ENCODE results near the gene MARCKSL1. TPM values are rescaled to one million over a fixed set of nuclear protein-coding genes. Genes with fewer than 3 reads are reported as not detected.

The MARCKSL1 gene
- total RNA-seq, 2 donors from 2014 or later = 34.5 to 53.9 TPM

DNA sequence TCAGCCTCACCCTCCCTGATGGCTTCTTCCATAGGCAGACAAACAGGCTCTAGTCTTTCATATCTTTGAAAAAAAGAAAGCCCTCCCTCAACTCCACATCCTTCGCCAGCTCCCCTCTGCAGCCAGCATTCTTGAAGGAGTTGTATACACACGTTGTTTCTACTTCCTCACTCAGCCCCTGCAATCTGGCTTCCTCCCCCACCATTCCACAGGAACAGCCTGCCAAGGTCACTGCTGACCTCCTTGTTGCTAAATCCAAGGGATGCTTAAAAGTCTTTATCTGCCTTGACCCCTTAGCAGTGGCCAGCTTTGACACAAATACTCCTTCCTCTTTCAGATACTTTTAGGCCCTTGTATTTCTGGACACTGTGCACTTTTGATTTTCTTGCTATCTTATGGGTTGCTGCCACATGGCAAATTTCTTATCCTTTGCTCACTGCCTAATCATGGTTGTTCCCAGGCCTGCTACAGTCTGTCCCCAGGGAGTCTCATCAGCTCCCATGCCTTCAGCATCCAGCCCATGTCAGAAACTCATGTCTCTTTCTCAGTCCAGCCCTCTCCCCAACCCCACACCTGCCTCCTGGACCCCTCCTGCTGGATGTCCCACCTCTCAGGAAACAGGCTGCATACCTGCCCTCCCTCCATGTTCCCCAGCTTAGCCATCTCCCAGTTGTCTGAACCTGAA, 18.0 kb upstream of the MARCKSL1 start:
- ATAC-seq (peak; percentile 10 to 14), DNase-seq (peak; percentile 80)
- intact Hi-C loops (cut with DNase I) = no loop called here

DNA sequence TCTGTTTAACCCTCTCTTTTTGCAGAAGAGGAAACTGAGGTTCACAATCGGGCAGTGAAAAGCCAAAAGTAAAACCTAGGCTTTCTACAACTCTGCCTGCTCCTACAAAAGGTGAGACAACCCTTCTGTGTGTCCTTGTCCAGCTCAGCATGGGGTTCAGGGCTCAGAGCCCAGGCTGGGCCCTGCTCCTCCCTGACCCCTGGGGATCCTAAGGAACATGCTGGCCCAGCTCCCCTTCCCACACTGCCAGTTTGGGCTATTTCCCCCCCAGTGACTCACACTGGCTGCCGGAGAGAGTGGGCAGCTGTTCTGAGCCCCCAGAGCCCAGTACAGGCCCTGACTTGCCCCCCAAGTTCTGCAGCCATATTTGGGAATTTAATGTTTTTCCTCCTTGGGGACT, 17.4 kb upstream of the MARCKSL1 start:
- ATAC-seq = peak in 1 of 2 donors; percentile 6
- intact Hi-C loops (cut with DNase I) = no loop called here
- DNase-seq = no peak

DNA sequence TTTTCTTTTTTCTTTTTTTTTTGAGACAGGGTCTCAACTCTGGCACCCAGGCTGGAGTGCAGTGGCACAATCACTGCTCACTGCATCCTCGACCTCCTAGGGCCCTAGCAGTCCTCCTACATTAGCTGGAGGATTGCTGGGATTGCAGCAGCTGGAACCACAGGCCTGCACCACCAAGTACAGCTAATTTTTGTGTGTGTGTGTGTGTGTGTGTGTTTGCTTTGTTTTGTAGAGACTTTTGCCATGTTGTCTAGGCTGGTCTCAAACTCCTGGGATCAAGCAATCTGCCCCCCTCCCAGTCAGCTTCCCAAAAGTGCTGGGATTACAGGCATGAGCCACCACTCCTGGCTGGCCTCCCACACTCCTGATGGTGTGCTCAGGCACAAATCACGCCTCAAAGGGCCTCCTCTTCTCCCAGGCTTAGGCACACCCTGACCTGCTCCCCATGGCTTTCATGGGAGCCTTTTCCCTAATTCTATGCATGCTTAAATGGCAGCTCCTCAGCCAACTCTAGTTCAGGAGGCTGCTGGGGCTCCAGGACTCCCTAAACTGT, 16.9 kb upstream of the MARCKSL1 start:
- peak; percentile 51 for DNase-seq

DNA sequence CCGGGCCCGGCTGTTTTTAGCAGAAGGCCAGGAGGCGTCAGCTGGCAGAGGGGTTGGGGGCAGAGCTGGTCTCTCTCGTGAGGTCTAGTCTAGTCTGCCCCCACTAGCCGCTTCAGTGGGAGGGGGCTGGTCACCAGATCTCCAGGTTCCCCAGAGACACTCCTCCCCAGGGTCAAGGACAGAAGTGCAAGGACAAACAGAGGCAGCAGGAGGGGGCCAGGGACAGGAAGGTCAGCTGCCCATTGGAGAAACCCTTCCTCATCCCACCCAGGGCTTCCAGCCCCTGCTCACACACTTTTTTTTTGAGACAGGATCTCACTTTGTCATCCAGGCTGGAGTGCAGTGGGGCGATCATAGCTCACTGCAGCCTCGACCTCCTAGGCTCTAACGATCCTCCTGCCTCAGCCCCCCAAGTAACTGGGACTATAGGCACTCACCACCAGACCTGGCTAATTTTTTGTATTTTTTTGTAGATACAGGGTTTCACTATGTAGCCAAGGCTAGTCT, 16.3 kb upstream of the MARCKSL1 start:
- ATAC-seq (no peak), DNase-seq (no peak)
- intact Hi-C loops (cut with DNase I) = no loop called here

More for the DNA sequence above, 16.9 kb upstream of the MARCKSL1 start:
- no peak for ATAC-seq
- intact Hi-C loops (cut with DNase I) = no loop called here

DNA sequence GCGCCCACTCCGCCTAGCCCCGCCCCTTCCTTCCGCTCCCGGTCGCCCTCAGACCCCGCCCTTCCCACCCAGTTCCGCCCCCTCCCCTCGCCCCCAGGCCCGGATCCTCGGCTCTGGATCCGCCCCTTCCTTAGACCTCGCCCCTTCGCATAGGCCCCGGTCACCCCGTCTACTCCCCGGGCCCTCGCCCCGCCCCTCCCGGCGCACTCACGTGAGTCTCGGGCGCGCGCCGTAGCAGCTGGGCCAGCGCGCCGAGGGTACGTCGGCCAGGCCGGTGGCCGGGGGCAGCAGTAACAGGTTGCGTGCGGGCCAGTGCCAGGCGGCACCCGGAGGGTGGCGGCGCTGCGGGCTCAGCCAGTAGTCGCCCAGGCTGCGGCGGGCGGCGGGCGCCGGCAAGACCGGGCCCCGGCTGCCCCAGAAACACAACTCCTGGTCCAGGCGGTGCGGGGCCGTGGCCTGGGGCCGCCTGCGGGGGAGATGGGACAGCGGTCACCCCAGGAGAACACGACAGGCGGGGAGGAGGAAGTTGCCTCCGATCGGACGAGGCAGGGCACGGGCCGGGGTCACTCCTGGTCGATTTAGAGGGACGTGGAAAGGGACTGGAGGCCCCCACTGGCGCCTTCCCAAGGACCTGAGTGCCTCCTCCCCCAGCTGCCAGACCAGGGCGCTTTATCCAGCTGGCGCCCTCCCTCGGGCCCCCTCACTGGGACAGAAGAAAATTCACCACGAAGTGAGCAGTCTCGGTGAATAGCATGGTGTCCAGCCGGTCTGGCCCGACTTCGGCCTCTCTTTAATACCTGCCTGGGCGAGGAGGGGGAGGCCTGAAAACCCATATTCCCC, 15.6 kb upstream of the MARCKSL1 start:
- intact Hi-C loops (cut with DNase I) = no loop called here
- DNase-seq = peak; percentile 95

DNA sequence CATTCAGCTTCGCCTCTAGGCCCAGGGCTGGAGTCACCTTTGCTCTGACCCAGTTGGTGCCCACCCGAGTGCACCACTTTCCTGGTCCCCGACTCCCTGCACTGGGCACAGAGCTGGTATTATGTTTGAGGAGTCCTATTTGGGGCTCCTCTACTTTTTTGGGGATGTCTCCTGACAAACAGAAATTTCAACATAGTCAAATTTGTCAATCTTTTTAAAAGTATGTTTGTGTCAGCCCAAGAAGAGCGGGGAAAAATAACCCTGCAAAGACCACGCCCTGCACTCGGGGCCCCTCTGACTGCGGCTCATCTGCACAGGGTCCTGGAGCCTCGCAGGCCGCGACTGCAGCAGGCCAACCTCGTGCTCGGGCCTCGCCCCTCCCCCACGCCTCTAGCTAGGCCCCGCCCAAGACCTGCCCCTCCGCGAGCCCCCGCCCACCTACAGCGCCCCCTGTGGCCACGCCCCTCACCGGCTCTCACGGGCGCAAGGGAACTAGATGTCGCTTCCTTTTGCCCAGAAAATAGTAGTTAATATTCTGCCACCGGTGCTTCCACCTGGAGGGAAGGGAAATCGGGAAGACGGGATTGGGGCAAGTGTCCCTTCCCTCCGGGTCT, 14.9 kb upstream of the MARCKSL1 start:
- peak; percentile 82 for DNase-seq
- peak; percentile 58 to 73 for ATAC-seq
- intact Hi-C loops (cut with DNase I) = no loop called here

More for the DNA sequence above, 15.6 kb upstream of the MARCKSL1 start:
- peak; percentile 94 to 95 for ATAC-seq

DNA sequence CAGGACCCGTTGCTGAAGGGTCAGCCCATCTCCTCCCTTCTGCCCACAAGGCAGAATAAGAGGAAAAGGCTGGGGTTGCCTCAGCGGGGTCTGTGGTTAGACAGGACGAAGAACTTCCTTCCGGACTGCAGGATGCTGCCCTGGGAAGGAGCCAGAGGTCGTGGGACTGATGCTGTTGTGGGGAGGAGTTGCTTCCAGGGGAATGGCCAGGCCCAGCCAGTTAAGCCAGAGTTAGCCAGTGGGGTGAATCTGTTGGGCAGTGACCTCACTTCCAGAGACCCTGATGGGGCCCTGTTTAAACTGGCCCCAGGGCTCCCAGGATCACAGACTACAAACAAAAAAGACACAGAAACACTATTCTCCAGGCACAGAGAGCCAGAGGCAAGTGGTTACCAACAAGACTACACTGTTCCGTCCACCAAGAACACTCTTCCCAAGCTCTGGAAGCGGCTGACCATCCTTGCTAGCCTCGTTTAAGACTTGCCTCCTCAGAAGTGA, 13.2 kb upstream of the MARCKSL1 start:
- no peak for ATAC-seq

DNA sequence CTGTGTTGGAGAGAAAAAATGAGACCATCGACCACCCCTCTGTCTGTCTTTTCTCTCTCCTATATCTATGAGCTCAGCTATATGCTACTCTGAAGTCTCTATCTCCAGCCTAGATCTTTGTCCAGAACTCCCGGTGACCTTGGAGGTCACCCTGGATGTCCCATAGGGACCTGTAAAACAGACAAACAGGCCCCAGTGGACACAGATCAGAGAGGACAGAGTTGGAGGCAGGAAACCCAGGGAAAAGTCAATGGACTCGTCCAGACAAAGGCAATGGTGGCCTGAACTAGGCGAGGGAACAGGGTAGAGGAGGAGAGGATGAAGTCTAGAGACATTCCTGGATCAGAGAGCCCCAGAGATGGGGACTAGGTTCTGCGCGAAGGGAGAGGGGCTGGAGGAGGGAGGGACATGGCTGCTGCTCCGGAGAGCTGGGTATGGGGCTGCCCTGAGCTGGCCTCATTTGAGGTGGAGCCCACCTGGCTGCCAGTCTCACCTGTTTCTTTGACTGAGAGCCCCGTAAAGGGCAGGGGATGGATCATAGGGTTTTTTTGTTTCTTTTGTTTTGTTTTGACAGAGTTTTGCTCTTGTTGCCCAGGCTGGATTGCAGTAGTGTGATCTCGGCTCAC, 10.6 kb upstream of the MARCKSL1 start:
- DNase-seq (no peak), ATAC-seq (no peak)
- intact Hi-C loops (cut with DNase I) = no loop called here

More for the DNA sequence above, 13.2 kb upstream of the MARCKSL1 start:
- intact Hi-C loops (cut with DNase I) = no loop called here
- peak; percentile 80 for DNase-seq

DNA sequence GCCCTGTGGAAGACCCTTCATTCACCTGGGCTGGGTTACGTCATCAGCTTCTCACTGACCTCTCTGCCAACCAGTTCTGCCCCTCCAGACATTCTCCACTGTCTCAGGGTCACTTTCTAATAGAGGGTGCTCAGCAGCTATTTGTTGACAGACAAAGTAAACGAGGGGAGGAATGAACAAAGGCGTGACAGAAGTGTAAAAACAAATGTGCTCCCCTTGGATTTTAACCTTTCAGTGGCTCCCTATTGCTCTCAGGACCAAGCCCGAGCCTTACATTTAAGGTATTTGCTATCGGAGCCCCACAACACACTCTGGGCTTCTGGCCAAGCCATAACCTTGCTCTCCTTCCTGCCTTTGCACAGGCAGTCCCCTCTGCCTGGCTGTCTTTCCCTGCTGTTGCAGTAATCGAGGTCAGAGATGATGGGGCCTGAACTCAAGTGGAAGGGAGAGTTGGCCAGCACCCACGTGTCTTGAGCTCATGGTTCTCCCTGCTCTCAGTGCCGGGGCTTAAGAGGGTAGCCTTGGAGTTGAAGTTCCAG, 9.3 kb upstream of the MARCKSL1 start:
- intact Hi-C loops (cut with DNase I) = no loop called here
- ATAC-seq (peak in 1 of 2 donors; percentile 53), DNase-seq (no peak)

DNA sequence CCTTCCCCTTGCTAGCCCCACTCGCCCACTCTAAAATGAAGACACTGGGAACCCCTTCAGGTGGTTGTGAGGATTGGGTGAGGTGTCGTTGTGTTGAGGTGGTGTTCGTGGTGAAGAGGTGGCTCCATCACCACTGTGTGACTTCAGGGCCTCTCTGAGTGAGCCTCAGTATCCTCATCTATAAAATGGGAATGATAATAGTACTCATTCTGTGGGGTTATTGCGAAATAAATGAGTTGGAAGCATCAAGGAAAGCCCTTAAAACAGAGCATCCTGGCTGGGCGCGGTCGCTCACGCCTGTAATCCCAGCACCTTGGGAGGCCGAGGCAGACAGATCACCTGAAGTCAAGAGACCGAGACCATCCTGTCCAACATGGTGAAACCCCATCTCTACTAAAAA, 6.7 kb upstream of the MARCKSL1 start:
- intact Hi-C loops (cut with DNase I) = no loop called here
- DNase-seq = no peak

DNA sequence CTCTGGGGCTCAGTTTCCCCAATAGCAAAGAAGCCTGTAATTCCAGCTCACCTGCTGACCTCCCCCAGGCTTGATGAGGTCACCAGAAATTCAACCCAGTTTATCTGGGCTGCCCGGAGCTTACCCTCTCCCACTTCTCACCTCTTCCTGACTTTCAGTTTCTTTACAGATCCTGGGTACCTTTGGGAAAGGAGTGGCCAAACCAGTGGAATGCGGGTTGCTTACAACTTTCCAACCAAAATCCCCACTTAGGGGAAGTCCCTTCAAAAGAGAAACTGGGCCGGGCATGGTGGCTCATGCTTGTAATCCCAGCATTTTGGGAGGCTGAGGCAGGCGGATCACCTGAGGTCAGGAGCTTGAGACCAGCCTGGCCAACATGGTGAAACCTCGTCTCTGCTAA, 5.9 kb upstream of the MARCKSL1 start:
- DNase-seq (no peak), ATAC-seq (no peak)
- intact Hi-C loops (cut with DNase I) = no loop called here

More for the DNA sequence above, 6.7 kb upstream of the MARCKSL1 start:
- ATAC-seq = no peak

DNA sequence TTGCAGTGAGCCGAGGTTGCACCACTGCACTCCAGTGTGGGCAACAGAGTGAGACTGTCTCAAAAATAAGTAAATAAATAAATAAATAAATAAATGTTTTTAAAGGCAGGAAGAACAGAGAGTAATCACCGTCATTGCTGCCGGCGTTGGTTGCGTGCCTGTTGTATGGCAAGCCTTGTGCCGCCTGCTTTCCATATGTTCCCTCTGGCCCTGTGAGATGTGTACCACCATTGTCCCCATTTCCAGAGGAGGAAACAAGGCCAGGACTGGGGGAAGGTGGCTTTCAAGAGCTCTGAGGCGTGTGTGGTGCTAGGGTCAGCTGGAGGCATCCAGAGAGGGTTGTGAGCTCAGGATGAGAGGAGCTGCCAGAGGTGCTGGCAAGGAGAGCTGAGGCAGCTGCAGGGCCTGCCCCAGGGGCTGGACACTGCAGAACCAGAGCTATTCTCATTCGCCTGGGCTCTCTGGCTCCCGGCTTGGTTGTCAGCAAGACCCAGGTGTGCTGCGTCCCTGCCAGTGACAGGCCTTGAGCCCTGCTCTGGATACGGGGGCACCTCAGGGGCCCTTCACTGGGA, 5.2 kb upstream of the MARCKSL1 start:
- DNase-seq (no peak), ATAC-seq (peak in 1 of 2 donors; percentile 10)
- intact Hi-C loops (cut with DNase I) = no loop called here

DNA sequence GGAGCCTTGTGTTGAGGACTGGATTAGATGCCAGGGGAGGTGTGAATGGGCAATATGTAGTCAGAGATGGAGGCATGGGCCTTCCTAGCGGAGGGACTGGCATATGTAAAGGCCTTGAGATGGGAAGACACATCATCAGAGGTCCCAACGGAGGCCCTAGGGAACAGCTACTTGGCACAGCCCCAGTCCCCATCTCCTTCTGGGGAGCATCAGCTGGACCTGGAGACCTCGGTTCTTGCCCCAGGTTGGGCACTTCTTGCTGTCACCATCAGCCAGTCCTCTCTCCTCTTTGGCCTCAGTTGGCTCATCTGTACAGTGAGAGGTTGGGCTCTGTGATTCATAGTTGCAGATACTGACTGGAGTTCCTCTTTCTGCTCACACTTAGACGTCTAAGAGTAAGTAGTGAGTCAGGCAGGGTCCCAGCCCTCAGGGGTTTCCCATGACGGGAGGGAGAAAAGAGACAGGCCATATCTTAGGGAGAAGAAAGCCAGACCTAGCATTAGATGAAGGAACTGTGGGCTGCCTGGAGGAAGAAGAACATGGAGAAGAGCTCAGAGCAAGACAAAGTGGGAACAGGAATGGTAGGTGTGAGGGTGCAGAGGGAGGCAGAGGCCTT, 3.4 kb upstream of the MARCKSL1 start:
- DNase-seq (no peak), ATAC-seq (peak in 1 of 2 donors; percentile 2)
- intact Hi-C loops (cut with DNase I) = no loop called here

DNA sequence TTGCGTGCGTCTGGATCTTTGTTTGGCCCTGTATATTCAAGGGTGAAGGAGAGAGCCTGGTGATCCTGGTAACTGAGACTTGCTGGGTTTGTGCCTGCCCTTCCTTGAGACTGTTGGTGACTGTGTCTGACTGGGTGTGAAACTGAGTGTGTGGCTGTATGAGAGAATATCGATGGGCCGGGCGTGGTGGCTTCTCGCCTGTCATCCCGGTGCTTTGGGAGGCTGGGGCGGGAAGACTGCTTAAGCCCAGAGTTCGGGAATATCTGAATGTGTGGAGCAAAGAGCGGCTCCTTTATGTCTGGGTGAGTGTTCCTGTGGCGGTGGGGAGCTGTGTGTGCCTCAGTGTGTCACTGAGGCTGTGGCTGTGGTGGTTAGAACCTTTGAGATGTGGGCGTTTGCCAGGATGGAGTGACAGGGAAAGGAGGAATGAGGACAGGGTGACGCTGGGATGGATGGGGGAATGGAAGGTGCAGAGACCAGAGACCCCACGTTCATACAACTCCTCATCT, 2.7 kb upstream of the MARCKSL1 start:
- intact Hi-C loops (cut with DNase I) = no loop called here
- no peak for DNase-seq
- no peak for ATAC-seq

DNA sequence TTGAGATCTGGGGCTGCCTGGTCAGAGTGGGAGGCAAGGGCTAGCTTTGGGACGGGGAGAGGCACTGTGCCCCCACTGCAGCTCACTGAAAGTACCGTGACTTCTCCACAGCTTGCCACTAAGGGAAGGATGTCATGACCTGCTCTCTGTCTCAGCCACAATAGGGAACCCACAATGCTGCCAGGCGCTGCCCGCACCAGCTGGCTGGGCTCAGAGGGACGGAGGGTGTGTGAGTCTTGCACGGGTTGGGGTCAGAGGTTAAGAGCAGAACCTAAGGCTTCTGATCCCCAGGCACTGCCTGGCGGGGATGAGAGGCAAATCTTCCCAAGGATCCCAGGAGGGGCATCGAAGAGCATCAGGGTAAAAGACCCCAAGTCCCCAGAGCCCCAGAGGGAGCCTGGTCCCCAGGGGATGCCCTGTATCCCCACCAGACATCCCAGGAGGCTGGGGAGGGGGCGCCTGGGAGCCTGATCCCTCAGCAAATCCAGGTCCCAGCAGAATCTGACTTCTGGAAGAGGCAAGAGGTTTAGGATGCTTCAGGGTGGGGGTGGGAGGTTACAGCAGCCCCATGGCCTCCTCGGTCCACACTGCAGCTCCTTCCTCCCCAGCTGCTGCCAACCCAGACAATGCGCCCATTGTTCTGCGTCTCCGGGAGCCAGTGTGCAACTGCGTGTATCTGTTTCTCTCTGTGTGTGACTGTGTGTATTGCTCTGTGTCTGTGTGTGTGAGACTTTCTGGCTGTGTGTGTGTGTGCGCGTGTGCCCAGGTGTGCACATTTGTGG, 2.0 kb upstream of the MARCKSL1 start:
- ATAC-seq (peak in 1 of 2 donors; percentile 44), DNase-seq (peak; percentile 58)
- intact Hi-C loops (cut with DNase I) = no loop called here

DNA sequence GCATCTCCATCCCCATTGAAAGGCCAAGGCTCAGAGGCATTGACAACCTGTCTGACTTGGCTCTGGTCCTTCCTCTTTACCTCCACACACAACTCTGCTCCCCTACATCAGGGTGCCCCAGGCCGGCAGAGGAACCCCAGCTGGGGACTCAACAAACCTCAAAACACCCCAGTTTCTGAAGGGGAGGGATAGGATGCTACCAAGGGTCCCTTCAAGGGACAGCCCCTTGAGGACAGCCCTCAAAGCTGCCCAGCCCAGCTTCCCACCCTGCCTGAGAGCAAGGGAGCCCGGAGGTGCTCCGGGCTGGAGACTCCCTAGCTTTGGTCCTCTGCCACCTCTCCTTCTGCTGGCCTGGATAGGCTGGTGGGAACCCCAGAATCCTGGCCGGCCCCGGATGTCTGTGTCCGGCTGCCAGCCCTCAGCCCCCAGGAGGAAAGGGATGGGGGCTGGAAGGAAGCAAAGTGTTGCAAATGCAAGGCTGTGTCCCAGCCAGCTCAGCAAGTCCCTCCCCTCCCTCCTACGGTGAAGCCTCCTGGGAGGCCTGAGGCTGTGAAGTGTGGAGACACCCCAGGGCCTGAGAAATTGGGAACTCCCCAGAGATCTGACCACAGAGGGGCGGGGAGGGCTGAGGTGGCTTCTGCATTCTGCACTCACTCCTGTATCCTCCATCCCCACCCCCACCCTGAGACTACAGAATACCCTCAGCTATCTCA, 1.1 kb upstream of the MARCKSL1 start:
- intact Hi-C loops (cut with DNase I) = no loop called here
- DNase-seq = peak; percentile 58

More for the DNA sequence above, 1.1 kb upstream of the MARCKSL1 start:
- peak; percentile 14 to 34 for ATAC-seq

Measured in left cardiac atrium (tissue), 4 donors.